Left hindlimb (tissue), 1 donor: ENCODE measurements around the gene GLG1.
A peak's percentile ranks its signal among the peaks of the same experiment; 100 is the strongest.
"Not testable (repeated sequence)": the region's sequence is repeated elsewhere in the genome, so short reads cannot be mapped to it uniquely, and the experiment has no call there.

Experiments used
- DNase-seq: peaks from one replicate; pipeline ENCODE4 v3.0.0-alpha.2; 2018

Gene GLG1

DNA sequence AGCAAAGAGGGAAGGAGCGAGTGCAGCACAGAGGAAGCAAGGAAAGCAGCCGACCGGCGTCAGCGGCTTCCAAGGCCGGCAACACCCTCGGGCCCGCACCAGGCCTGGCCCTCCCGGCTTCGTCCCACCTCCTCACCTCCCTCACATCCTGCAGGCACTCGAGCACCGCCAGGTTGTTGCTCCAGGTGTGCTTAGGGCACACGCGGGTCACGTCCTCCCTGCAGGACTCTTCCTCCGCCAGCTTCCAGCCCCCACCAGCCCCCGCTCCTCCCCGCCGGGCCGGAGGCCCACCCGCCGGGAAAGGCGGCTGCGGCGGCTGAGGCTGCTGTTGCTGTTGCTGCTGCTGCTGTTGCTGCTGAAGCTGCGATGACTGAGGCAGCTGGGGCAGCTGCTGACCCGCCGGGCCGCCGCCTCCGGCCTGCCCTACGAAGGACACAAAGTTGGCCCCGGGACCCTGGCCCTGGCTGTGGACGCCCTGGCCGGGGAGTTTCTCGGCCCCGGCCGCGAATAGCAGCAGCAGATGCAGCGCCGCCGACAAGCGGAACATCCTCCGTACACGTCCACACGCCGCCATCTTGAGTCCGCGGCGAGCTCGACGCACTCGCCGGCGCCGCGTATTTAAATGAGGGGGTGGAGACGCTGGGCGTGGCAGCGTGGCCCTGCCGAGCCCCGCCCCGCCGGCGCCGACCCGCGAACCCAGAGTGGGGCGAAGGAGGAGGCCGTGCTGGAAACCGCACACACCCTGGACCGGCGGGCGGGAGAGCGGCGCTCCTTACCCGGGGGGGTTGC, at the start of gene GLG1:
TSS of gene GLG1 (minus strand) at position 594 of the 789 bp plus-strand sequence. CDS start at position 574, 20 bp downstream.
- DNase-seq, result peak; percentile 94

DNA sequence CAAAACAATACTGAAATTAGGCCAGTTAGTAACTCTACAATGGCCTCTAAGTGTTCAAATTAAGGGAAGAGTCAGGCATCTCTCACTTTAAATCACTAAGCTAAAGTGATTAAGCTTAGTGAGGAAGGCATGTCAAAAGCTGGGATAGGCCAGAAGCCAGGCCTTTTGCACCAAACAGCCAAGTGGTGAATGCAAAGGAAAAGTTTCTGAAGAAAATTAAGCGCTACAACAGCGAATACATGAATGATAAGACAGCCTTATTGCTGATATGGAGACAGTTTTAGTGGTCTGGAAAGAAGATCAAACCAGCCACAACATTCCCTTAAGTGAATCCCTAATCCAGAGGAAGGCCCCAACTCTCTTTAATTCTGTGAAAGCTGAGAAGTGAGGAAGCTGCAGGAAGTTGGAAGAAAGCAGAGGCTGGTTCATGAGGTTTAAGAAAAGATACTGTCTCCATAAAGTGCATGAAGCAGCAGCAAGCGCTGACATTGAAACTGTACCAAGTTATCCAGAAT, 47.7 kb upstream of the GLG1 start:
- DNase-seq, result no peak

DNA sequence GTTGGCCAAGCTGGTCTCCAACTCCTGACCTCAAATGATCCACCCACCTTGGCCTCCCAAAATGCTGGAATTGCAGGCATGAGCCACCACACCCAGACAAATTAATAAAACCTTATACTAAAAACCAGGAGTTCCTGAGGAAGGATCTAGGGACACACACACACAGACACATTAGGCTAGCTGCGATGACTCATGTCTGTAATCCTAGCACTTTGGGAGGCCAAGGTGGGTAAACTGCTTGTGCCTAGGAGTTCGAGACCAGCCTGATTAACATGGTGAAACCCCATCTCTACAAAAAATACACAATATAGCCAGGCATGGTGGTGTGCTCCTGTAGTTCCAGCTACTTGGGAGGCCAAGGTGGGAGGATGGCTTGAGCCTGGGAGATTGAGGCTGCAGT, 46.0 kb upstream of the GLG1 start:
- DNase-seq, result not testable (repeated sequence)

DNA sequence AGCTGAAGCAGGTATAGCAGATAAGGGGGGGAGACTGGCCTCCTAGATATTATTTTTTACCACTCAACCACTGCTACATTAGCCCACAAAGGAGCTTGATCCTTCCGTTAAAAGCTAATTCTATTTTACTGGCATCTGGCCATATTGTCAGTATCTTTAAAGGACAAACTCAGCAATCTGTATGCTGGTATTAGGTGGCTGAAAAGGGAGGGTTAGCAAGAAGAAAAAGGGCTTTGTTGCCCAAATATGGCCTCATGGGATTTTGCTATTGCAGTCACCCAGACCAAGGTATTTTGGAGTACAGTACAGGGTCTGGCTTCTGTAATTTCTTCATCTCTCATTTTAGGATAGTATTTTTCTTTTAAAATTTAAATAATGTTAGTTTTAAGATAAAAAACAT, 45.3 kb upstream of the GLG1 start:
- DNase-seq, result no peak

DNA sequence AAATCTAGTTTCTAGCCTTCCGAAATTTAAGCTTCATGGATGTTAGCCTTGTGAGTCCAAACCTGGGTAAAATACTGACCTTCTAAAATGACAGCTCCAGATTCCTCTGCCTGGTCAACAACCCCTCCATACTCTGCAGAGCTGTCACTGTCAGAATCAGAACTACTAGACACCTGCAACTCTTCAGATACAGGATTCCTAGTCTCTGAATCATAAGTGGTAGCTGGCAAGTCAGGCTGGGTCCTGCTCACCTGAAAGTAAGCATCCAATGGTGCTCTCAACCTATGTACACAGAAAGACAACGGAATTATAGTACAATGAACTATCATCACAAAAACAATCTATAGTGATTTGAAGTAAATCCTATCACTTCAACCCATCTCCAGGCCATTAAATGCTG, 44.9 kb upstream of the GLG1 start:
- DNase-seq, result no peak

DNA sequence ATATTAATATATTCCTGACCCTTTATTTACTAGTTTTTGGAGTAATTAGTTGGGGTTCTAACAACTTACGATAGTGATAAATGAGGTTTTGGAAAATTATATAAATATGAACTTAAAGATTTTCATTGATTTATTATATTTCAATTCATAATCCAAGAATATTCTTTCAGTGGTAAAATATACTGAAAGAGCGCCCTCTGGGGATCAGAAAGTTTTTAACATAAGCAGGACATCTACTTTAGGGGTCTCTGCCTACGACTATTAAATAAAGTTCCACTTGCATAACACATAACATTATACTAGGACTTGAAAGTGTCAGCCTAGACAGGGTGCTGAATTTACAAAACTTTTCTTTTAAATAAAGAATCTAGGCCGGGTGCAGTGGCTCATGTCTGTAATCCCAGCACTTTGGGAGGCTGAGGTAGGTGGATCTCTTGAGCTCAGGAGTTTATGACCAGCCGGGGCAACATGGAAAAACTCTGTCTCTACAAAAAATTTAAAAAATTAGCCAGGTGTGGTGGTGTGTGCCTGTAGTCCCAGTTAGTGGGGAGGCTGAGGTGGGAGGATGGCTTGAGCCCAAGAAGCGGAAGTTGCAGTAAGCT, 44.2 kb upstream of the GLG1 start:
- no peak for DNase-seq

DNA sequence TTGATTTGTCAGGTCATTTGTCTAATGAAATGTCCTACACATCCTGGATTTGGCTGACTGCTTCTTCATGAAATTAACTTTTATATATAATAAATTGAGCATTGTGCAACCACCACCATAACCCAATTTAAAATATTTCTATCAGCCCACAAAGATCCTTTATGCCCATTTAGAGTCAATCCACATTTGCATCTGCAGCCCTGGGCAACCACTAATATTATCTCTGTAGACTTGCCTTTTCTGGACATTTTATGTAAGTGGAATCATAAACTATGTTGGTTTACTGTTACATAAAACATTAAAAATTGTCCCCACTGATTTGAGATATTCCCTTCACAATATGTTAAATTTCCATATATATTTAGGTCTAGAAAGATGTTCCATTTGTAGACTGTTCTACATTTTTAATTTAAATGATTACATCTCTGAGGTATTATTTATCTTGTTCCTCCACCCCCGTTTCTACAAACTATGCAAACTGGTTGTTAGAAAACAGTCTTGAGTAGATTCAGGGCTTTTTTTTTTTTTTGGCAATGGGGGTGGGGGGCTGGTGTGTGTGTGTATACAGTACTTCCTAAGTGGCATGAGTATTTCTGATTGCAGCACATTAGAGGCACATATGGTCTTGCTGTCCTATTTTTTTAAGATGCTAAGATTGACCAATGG, 43.1 kb upstream of the GLG1 start:
- no peak for DNase-seq

DNA sequence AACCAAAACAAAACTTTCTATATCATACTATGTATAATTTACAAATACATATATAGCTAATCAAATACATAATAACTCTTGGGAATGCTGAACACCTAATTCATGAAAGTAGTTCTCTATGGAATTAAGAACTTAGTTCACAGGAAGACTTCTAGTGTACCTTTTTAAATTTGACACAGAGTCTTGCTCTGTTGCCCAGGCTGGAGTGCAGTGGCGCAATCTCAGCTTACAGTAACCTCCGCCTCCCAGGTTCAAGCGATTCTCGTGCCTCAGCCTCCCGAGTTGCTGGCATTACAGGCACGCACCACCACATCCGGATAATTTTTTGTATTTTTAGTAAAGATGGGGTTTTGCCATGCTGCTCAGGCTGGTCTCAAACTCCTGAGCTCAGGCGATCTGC, 35.1 kb upstream of the GLG1 start:
- DNase-seq, result no peak

DNA sequence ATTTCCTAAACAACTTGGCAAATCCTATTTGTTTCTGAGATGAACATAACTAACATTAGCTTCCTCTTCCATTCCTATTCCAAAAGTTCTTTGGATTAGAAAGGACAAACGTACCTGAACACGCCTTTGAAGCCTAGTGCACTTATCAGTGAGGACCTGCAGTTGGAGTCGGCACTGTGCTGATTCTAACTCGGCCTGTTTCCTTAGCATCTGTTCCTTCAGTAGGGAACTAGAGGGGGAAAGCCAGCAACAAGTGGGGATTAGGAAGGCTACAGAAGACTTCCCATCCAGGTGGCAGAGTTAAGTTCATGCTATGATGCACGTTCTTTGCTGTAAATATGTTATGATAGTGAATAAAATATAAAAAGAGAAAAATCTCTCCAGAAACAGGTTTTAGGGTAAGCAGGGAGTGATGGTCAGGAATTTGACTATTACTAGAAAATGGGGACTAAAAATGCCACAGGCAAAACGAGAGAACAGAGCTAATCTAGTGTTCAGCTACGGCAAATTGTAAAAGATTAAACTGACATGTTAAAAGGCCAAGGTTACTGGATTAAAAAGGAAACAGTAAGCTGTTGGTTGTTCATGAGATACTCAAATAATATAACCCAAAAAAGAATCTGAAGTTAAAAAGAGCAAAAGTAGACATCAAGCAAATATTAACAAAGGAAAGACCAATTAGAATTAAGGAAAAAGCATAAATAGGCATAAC, 31.0 kb upstream of the GLG1 start:
- DNase-seq, result no peak

DNA sequence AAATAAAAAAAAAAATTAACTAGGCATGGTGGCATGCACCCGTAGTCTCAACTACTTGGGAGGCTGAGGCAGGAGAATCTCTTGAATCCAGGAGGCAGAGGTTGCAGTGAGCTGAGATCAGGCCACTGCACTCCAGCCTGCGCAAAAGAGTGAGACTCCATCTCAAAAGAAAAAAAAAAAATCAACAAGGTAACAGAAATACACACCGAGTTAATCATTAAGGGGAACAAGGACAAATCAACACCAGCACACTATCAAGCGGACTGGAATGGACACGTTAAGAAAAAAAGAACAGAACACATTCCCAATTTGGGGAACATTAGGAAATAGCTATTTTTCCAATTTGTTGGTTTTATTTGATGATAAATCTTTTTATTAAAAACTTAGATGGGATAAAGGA, 28.4 kb upstream of the GLG1 start:
- DNase-seq, result no peak

DNA sequence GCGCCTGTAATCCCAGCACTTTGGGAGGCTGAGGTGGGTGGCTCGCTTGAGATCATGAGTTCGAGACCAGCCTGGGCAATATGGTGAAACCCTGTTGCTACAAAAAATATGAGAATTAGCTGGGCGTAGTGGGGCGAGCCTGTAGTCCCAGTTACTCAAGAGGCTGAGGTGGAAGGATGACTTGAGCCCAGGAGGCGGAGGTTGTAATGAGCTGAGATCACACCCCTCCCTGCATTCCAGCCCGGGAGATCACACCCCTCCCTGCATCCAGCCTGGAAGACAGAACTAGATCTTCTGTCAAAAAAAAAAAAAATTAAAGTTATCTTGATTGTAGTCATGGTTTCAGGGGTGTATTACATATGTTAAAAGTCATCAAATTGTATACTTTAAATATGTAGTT, 26.8 kb upstream of the GLG1 start:
- DNase-seq, result no peak

DNA sequence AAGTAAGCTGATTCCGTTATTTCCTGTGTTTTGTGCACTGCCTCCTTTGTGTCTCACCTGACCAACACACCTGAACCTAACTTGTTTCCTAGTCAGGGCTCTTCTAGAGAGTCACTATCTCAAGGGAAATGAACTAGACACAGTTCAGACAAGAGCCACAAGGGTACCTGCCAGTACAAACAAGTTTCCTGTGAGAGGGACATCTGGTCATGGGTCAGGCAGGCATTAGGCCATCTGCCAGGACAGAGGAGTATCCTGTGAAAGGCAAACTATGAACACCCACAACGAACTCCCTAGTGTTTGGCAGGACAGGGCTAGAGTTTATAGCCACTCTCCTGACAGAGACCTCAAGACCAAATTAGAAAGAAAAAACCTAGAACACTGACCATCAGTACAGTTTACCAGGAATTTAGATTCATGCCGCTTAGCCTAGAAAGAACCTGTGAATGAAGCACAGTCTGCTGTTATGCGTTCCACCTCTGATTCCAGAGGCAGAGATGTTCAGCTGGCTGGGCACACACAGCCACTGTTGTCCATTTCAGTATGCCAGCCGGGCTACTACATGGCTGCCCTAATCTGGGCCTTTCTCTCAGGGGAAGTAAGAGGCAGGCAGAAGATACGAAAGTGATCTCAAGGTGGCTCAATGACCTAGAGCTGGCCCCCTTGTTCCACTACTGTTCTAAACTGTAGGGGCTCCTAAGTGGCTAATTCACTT, 20.7 kb upstream of the GLG1 start:
- no peak for DNase-seq

DNA sequence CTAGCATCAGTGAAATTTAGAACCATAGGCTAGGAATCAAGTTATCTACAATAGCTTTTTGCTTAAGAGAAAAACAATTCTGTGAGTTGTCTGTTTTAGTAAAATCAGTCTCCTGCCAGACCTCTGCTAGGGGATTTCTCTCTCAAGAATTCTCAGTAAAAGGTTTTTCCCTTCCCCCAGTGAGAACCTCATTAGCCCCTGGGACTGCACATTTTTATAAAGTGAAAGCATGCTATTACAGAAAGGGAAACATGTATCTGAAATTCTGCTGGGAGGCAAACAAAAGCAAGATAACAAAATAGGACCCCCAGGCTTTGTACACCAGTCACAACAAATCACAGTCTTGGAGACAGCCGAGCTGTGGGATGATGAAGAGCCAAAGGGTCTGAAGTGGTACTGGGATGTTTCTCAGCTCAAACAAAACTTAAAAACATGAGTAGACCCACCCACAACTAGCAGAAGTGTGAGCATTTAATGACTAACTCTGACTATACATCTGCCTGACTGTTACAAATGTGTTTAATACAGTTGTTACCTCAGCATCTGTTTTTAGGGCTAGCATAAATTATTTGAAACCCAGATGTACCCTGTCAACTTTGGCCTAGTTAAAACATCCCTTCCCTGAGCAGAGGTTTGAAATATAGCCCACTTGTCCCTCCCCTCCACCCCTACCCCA, 20.0 kb upstream of the GLG1 start:
- DNase-seq, result no peak

DNA sequence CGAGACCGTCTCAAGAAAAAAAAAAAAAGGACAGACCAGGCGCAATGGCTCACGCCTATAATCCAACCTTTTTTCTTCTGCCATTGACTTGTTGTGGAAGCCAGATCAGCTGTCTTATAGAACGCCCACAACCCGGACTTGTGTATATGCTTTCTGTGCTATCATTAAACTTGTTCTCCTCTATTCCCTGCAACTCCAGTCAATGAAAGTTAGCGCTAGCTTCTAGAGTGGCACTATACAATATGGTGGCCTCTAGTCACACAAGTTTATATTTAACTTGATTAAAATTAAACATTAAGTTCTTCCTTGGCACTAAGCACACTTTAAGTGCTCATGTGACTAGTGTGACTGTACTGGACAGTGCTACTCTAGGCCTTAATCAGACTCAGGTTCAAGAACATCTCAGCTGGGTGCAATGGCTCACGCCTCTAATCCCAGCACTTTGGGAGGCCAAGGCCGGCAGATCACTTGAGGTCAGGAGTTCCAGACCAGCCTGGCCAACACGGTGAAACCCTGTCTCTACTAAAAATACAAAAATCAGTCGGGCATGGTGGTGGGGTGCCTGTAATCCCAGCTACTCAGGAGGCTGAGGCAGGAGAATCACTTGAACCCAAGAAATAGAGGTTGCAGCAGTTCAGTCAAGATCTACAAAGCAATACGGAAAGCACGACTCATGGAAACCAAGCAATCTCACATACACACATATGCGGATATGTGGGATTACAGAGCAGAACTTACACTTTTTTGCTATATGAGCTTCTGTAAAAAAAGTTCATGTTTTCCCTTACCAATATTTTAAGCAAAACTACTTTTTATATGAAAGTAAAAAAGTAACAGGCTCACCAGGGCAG, 18.8 kb upstream of the GLG1 start:
- DNase-seq, result no peak

DNA sequence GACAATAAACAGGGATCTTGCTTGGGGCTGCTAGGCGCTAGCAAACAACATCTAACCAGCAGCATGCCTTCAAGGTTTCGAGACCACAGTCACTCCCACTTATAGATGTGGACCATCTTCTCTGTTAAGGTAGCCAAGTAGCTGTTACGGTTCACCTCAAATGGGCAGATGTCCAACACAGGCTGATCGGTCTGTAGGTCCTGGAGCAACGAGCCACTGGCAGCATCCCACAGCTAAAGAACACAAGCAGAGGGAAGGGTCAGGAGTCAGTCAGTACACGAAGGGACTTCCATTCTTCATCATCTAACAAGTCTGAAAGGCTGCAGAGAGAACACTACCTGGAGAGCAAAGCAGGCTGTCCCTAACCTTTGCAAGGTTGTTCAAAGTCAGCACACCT, 16.9 kb upstream of the GLG1 start:
- no peak for DNase-seq

DNA sequence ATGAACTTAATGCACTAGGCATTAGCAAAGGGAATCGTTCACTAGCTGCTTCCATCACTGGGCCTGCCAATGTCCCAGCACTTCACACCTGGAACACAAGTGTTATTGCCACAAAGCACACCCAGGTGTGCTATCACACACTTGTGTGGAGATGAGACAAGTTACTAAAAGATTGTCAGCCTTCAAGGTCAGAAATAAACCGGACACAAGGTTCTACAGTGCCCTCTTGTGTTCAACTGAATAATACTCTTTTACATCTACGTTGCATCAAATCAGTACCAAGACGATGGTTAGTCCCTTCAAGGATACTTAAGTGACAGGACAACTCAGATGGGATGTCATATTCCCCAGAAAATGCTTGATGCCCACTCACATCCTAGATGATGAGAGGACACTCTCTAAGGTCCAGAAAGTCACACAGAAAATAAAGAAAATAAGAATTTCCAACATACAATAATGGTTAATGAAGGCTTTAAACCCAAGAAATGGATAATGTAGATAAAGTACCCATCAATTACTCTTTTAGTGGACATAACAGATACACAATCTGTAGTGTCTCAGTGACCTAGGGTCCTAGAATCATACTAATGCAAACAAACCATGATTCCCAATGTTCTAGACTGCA, 16.4 kb upstream of the GLG1 start:
- DNase-seq, result no peak

DNA sequence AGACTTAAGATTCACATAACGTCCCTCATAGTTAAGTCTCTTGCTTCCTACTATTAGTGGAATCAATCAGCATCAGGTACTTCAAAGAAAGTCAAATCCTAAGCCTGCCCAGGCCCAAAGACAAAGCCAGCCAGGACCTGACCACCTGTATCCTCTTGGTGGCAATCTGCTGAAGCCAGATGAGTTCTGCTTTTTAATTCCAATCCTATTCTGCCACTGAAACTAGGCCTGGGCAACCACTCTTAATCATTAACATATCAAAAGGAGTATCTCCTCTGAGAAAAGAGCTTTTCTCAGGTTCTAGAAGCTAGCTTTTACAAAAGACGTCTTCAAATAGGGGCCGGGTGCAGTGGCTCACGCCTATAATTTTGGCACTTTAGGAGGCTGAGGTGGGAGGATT, 15.1 kb upstream of the GLG1 start:
- no peak for DNase-seq

DNA sequence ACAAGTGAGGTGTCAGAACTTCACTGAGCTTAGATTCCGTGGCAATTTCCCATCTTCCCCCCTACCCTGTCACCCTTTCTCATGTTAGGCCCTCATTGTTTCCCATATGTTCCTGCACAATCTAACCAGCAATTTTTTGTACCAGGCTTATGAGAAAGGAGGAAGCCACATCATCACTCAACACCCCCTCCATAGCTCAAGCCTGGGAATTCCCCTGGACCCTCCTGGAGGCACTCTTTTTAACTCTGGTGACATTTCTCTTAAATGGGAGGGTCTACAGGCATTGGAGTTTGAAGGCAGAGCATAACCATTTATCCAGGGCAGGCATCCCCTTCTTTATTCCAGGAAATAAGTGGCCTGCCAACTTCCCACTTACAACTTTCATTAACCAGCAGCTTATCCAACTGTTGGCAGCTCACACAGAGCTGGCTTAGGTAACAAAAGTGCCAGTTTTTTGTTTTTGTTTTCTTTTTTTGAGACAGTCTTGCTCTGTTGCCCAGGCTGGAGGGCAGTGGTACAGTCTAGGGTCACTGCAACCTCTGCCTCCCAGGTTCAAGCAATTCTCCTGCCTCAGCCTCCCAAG, 10.4 kb upstream of the GLG1 start:
- DNase-seq, result no peak

DNA sequence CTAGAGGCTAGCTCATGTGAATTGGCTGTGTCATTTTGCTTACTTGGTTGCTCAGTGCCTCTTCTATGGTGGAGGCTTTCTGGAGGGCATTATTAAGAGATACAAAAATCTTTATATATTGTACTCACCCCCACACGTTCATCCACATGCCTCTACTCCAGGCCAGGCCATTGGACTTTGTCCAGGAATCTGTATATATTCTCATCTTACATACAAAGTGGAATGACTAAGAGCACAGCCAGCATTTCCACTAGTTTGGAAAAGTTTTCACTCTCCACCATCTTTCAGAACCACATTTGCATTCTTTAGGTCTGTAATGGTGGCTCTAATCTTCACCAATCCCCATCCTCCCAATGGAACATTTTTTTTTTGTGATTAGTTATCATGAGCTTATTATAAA, 4.8 kb upstream of the GLG1 start:
- DNase-seq, result no peak

DNA sequence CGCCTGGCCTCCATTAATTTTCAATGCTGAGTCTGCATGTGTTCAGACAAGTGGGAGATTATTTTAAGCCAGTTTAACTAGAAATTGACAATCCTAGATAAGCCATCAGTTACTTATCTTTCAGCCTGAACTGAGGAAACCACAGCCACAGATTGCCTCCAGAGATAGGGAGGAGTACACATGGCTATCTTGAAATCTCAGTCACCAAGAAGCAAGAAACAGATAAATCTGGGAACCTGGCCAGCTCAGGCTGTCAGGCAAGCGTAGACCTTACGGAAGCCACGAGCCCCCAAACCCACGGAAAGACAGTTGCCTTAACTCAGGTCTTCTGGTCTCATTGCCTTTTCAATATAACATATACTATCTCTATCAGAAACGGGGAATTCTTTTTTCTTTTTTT, 2.0 kb upstream of the GLG1 start:
- DNase-seq, result no peak
